ENCODE data around the gene CACNA2D4.

GRCh38 chr12:1839956-1840951 is 78.2 kb downstream of the CACNA2D4 start:
- TF ChIP-seq, protein P1, sequence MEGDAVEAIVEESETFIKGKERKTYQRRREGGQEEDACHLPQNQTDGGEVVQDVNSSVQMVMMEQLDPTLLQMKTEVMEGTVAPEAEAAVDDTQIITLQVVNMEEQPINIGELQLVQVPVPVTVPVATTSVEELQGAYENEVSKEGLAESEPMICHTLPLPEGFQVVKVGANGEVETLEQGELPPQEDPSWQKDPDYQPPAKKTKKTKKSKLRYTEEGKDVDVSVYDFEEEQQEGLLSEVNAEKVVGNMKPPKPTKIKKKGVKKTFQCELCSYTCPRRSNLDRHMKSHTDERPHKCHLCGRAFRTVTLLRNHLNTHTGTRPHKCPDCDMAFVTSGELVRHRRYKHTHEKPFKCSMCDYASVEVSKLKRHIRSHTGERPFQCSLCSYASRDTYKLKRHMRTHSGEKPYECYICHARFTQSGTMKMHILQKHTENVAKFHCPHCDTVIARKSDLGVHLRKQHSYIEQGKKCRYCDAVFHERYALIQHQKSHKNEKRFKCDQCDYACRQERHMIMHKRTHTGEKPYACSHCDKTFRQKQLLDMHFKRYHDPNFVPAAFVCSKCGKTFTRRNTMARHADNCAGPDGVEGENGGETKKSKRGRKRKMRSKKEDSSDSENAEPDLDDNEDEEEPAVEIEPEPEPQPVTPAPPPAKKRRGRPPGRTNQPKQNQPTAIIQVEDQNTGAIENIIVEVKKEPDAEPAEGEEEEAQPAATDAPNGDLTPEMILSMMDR (conservative IDR thresholded peaks at IDR 0.05; ENCODE audit: low read depth, low read length) = no peak
- no peak for TF ChIP-seq EZH2 (IDR thresholded peaks at IDR 0.05; ENCODE audit: low read length, unreplicated experiment)
- TF ChIP-seq EZH2phosphoT487 (IDR thresholded peaks at IDR 0.05; ENCODE audit: borderline replicate concordance, low read length) = no peak
